ENCODE results near the gene RBBP6. TPM values are rescaled to one million over a fixed set of nuclear protein-coding genes. Genes with fewer than 3 reads are reported as not detected.

Gene RBBP6
- total RNA-seq, 1 experiment from 2014 or later: 76.6 TPM

GRCh38 chr16:24552705-24553246 is 13.4 kb downstream of the RBBP6 start:
- no peaks in the 10 kb centered on the region for H3K9me3 ChIP-seq (ENCODE audit: insufficient read depth, low read depth)
- BruUV-seq (replicated peaks): no TSS peak
- H3K79me2 ChIP-seq (ENCODE audit: low read depth): peaks cover 11% of the 10 kb centered on the region; the same call in 1 of the 2 replicates
- CTCF ChIA-PET: no interaction called here
- peaks cover 40% of the 10 kb centered on the region for H4K20me1 ChIP-seq (ENCODE audit: insufficient read depth)
- POLR2A ChIA-PET (ENCODE audit: unreplicated experiment): interaction anchor here (0.8 kb wide), 1 partner anchor 35 kb away, joined by 8 read pairs; no protein-coding TSS in a partner anchor
- H2AFZ ChIP-seq: no peak overlapping the region
- H3K36me3 ChIP-seq (ENCODE audit: low read depth): peaks cover 52% of the 10 kb centered on the region
- no peak overlapping the region for H3K27ac ChIP-seq
- no peak for TF ChIP-seq CTCF (conservative IDR thresholded peaks at IDR 0.05)
- no peak for TF ChIP-seq EZH2 (IDR thresholded peaks at IDR 0.05; ENCODE audit: low read depth)
- no peaks in the 10 kb centered on the region for H3K27me3 ChIP-seq (ENCODE audit: insufficient read depth, low read depth)
- no peak overlapping the region for H3K4me3 ChIP-seq
- intact Hi-C loops (cut with micrococcal nuclease; ENCODE audit: unreplicated experiment): no loop called here
- H3F3A ChIP-seq (ENCODE audit: insufficient read depth, low read depth): peaks cover 19% of the 10 kb centered on the region; the same call in 1 of the 2 replicates
- no peaks in the 10 kb centered on the region for H3K4me1 ChIP-seq (replicated peaks; ENCODE audit: insufficient read depth)
- H3K9me2 ChIP-seq (ENCODE audit: insufficient read depth): no peaks in the 10 kb centered on the region
- no peak for DNase-seq
- H3K4me2 ChIP-seq: no peak overlapping the region

GRCh38 chr16:24553983-24554382 is 14.6 kb downstream of the RBBP6 start:
- TF ChIP-seq EZH2 (IDR thresholded peaks at IDR 0.05; ENCODE audit: low read depth) (no peak), CTCF (conservative IDR thresholded peaks at IDR 0.05) (no peak)
- H3K9me3 ChIP-seq (ENCODE audit: insufficient read depth, low read depth): no peaks in the 10 kb centered on the region
- no TSS peak for BruUV-seq (replicated peaks)
- peaks cover 28% of the 10 kb centered on the region for H4K20me1 ChIP-seq (ENCODE audit: insufficient read depth)
- H2AFZ ChIP-seq: no peak overlapping the region
- intact Hi-C loops (cut with micrococcal nuclease; ENCODE audit: unreplicated experiment): no loop called here
- no peaks in the 10 kb centered on the region for H3K9me2 ChIP-seq (ENCODE audit: insufficient read depth)
- H3K27me3 ChIP-seq (ENCODE audit: insufficient read depth, low read depth): no peaks in the 10 kb centered on the region
- H3K4me3 ChIP-seq: no peak overlapping the region
- no peaks in the 10 kb centered on the region for H3K4me1 ChIP-seq (replicated peaks; ENCODE audit: insufficient read depth)
- no peak for DNase-seq
- H3F3A ChIP-seq (ENCODE audit: insufficient read depth, low read depth): peaks cover 19% of the 10 kb centered on the region; the same call in 1 of the 2 replicates
- H3K79me2 ChIP-seq (ENCODE audit: low read depth): peaks cover 8% of the 10 kb centered on the region; the same call in 1 of the 2 replicates
- ChIA-PET CTCF (interaction anchor here (0.6 kb wide), 1 partner anchor 957 kb away, joined by 3 read pairs; no protein-coding TSS in a partner anchor), POLR2A (ENCODE audit: unreplicated experiment) (interaction anchor here (0.7 kb wide), 1 partner anchor 700 kb away, joined by 4 read pairs; no protein-coding TSS in a partner anchor)
- H3K36me3 ChIP-seq (ENCODE audit: low read depth): peaks cover 45% of the 10 kb centered on the region
- no peak overlapping the region for H3K4me2 ChIP-seq
- H3K27ac ChIP-seq: no peak overlapping the region

- H3K36me3 ChIP-seq (ENCODE audit: low read depth): peaks cover 43% of the 10 kb centered on the region
- H3F3A ChIP-seq (ENCODE audit: insufficient read depth, low read depth): peaks cover 13% of the 10 kb centered on the region; the same call in 1 of the 2 replicates
- ChIA-PET POLR2A (ENCODE audit: unreplicated experiment) (no interaction called here), CTCF (interaction anchor here (1.2 kb wide), 1 partner anchor 38 kb away, joined by 4 read pairs; no protein-coding TSS in a partner anchor)
- no peak overlapping the region for H3K4me3 ChIP-seq
- TF ChIP-seq CTCF (conservative IDR thresholded peaks at IDR 0.05) (no peak), EZH2 (IDR thresholded peaks at IDR 0.05; ENCODE audit: low read depth) (no peak)
- no TSS peak for BruUV-seq (replicated peaks)
- H3K4me1 ChIP-seq (replicated peaks; ENCODE audit: insufficient read depth): no peaks in the 10 kb centered on the region
- no peak overlapping the region for H3K27ac ChIP-seq
- no peak overlapping the region for H2AFZ ChIP-seq
- no peaks in the 10 kb centered on the region for H3K9me2 ChIP-seq (ENCODE audit: insufficient read depth)
- no peak overlapping the region for H3K4me2 ChIP-seq
- DNase-seq: no peak
- H3K9me3 ChIP-seq (ENCODE audit: insufficient read depth, low read depth): no peaks in the 10 kb centered on the region
- no peaks in the 10 kb centered on the region for H3K27me3 ChIP-seq (ENCODE audit: insufficient read depth, low read depth)
- peaks cover 19% of the 10 kb centered on the region for H4K20me1 ChIP-seq (ENCODE audit: insufficient read depth)
- intact Hi-C loops (cut with micrococcal nuclease; ENCODE audit: unreplicated experiment): no loop called here
- peaks cover 6% of the 10 kb centered on the region; the same call in 1 of the 2 replicates for H3K79me2 ChIP-seq (ENCODE audit: low read depth)
Measured at GRCh38 chr16:24555346-24555872, 16.0 kb downstream of the RBBP6 start.

All from PC-9 (cell line).